ENCODE results near the gene CLCN4.

Gene CLCN4

DNA sequence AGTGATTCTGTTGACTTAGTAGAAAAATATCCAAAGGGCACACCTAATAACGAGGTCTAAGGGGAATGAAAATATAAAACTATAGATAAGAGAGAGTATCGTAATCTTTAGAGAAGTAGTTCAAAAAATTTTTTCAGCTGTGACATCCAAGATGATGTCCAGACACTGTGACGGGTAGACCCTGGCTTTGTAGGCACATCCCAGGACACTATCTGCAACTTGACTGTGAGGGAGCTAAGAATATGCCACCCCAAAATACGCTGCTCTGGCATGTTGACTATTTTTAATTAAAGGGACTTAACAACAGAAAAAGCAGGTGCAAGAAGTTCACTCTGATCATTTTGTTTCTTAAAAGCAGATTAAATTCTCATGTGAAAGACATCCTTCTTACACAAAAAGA is 89.5 kb downstream of the CLCN4 start:
- no peak for DNase-seq

DNA sequence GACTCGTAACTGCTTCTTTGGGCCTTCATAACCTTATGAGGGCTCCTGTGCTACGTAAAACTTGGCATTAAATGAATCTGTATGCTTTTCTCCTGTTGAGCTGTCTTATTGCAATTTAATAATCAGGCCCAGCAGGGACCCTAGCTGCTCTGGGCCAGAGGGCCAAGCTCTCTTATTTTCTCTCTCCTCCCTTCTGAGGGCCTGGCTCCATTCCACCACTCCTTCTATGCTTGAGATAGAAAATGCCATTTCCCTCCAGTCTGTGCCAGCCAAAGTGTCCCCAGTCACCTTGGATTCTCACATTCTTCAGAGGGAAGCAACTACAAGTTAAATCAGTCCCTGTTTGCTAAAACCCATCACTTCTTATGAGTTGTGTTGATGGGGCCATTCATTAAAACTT is 90.1 kb downstream of the CLCN4 start:
- no peak for DNase-seq

DNA sequence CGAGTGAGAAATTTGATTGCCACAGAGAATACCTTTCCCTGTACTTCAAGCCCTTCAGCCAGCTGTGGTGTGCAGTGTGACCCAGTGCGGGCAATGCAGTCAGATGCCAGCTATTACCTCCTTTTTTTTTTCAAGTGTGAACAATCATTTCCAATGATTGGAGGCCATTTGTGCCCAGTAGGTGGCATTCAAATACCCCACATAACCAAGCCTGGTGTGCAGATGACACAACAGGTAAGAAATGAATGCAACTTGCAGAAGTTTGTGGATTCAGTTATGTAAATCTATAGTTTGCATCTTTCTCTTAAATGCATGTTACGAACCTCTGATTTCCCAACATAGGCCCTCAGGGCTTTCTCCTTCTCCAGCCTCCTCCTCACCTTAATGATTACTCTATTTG is 98.0 kb downstream of the CLCN4 start:
- no peak for DNase-seq

DNA sequence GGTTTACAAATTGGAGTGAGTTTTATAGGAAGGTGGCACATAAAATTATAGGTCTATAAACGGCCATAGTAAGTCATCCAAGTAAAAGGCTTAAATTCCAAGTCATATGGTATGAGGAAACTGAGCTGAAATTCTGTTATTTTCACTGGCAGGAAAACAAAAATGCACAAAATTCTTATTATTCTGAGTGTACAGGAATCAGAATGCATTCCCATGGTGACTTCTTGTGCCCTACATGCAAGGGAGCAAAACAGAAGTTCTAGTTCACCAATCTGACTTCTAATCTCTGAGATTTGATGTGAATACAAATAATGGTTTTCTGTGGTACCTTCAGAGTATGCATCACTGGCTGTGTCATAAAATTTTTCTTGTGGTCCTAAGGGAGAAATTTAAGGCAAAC is 102.9 kb downstream of the CLCN4 start:
- DNase-seq, result no peak

DNA sequence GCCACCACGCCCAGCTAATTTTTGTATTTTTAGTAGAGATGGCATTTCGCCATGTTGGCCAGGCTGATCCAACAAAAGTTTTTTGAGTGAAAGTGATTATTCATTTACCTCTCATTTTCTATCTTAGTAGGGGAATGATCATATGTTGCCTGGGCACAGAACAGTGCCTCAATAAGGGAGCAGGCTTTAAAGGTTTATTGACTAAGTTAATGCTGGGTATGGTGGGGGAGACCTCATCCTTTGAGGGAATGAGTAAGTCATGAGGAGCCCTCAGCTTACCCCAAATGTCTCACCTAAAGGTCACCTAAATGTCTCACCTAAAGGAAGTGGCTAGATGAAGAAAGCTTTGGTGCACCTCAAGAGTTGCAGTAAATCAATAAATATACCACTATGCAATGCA is 109.0 kb downstream of the CLCN4 start:
- DNase-seq, result no peak

DNA sequence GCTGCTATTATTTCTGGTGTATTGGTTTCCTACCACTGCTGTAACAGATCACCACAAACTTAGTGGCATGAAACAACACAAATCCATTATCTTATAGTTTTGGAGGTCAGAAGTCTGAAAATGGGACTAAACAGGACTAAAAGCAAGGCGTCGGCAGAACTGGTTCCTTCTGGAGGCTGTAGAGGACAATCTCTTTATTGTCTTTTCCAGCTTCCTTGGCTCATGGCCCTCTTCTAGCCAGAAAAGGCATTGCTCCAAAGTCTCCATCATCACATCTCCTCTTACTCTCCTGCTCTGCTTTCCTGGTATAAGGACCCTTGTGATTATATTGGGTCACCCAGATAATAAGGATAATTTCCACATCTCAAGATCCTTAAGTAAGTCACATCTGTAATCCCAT is 121.9 kb downstream of the CLCN4 start:
- no peak for DNase-seq

DNA sequence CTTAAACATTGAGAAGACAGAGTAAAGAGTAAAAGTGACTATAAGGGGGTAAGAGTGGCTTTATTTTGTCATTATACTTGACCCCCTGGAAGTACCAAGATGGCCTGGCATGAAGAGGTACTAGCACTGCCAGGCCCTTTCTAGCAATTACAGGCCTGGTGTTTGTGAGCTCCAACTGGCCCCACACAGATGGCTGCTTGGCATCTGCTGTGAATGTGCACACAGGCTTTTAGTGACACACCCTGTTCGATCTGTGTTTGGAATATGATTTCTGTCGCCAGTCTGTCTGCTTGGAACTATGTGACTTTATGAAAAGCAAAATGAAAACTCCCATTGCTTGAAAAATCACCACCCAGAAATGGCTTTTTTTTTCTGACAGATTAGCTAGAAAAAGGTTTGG is 123.3 kb downstream of the CLCN4 start:
- DNase-seq, result no peak

DNA sequence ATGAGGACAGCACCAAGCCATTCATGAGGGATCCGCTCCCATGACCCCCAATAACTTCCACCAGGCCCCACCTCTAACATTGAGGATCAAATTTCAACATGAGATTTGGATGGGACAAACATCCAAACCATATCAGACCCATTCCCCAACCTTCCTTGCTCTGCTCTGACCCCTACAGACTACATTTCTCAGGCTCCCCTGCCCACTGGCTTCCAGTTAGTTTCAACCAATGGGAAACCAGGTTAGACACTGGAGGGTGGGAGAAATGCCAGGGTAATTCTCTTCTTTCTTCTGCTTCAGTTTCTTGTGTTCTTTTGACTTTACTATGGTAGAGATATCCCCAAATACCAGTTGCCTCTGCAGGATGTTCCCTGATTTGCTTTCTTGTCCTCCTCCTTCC is 125.7 kb downstream of the CLCN4 start:
- DNase-seq, result no peak

DNA sequence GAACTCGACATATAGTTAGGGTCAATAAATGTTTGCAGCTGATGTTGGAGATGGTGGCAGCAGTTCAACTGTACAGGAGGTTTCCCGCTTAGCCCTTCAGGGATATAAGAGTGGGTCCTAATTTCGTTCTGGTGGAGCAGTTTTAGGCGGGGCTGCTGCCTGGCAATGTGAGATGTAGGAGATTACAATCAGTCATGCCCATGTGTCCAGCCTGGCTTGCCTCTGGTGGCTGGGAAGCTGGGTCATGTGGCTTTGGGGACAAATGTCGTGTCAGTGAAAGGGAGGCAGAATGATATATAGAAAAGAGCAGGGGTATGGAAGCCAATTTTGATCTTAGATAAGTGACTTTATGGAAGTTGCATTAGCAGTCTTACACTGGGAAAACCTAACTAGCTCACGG is 129.4 kb downstream of the CLCN4 start:
- no peak for DNase-seq
